OCI-LY1 (cell line): ENCODE measurements around the gene C1QTNF5.

ENCODE experiments used
- H2AFZ ChIP-seq: fragments of 200-600 bp; sonication (generic), shearing (Covaris generic); 2 replicates; pipeline ENCODE4 v1.6.0; 2014; ENCODE audit warnings: antibody characterized with exemption, mild to moderate bottlenecking, low read length
- H3F3A ChIP-seq: fragments of 200-600 bp; sonication (generic), shearing (Covaris generic); 2 replicates; pipeline ENCODE4 v1.6.0; 2014; ENCODE audit warnings: mild to moderate bottlenecking, antibody characterized with exemption, low read length, moderate library complexity; ENCODE audit not compliant: insufficient read depth
- H3K27ac ChIP-seq: fragments of 200-600 bp; sonication (generic); 2 replicates; pipeline ENCODE4 v1.5.1; 2014; ENCODE audit warnings: low read length, mixed run types, mild to moderate bottlenecking, low read depth; ENCODE audit not compliant: poor library complexity, severe bottlenecking
- H3K27me3 ChIP-seq: fragments of 200-600 bp; sonication (generic); 2 replicates; pipeline ENCODE4 v1.6.0; 2014; ENCODE audit warnings: antibody characterized with exemption, mild to moderate bottlenecking, low read length, moderate library complexity; ENCODE audit not compliant: insufficient read depth
- H3K36me3 ChIP-seq: fragments of 200-600 bp; sonication (generic); 2 replicates; pipeline ENCODE4 v1.6.1; 2014; ENCODE audit warnings: mild to moderate bottlenecking, antibody characterized with exemption, low read length, moderate library complexity, mixed read lengths; ENCODE audit not compliant: insufficient read depth
- H3K4me1 ChIP-seq: fragments of 200-600 bp; sonication (generic); 2 replicates; pipeline ENCODE4 v1.5.1; 2014; ENCODE audit warnings: mild to moderate bottlenecking, low read length, moderate library complexity; ENCODE audit not compliant: insufficient read depth, severe bottlenecking
- H3K4me2 ChIP-seq: fragments of 200-600 bp; sonication (generic), shearing (Covaris generic); 2 replicates; pipeline ENCODE4 v1.6.1; 2014; ENCODE audit warnings: low read length
- H3K4me3 ChIP-seq: fragments of 200-600 bp; sonication (generic); 2 replicates; pipeline ENCODE4 v1.5.1; 2014; ENCODE audit warnings: low read length, low read depth, mild to moderate bottlenecking, mixed read lengths; ENCODE audit not compliant: poor library complexity, severe bottlenecking
- H3K79me2 ChIP-seq: fragments of 200-600 bp; shearing (Covaris generic); 2 replicates; pipeline ENCODE4 v1.6.1; 2016; ENCODE audit warnings: mixed run types, low read length, mixed read lengths; ENCODE audit not compliant: insufficient read depth
- H3K9ac ChIP-seq: fragments of 200-600 bp; sonication (generic), shearing (Covaris generic); 2 replicates; pipeline ENCODE4 v1.6.1; 2014; ENCODE audit warnings: mild to moderate bottlenecking, low read length, mixed read lengths
- H3K9me2 ChIP-seq: fragments of 200-600 bp; sonication (generic), shearing (Covaris generic); 2 replicates; pipeline ENCODE4 v1.6.1; 2014; ENCODE audit warnings: low read depth, mild to moderate bottlenecking, low read length, mixed read lengths
- H3K9me3 ChIP-seq: fragments of 200-600 bp; shearing (Covaris generic); 2 replicates; pipeline ENCODE4 v1.6.1; 2014; ENCODE audit warnings: low read length, mixed read lengths
- H4K20me1 ChIP-seq: fragments of 200-600 bp; sonication (generic), shearing (Covaris generic); 2 replicates; pipeline ENCODE4 v1.6.0; 2016; ENCODE audit warnings: mild to moderate bottlenecking, low read length; ENCODE audit not compliant: insufficient read depth
- CTCF ChIP-seq: fragments of 200-600 bp; sonication (generic), shearing (Covaris generic); IDR thresholded peaks from 2 replicates; pipeline ENCODE4 v1.5.1; 2017; ENCODE audit warnings: mild to moderate bottlenecking, antibody characterized with exemption, low read length, moderate library complexity, mixed read lengths
- EZH2 ChIP-seq: fragments of 200-600 bp; sonication (generic), shearing (Covaris generic); IDR thresholded peaks from 2 replicates; pipeline ENCODE4 v1.8.0; 2017; ENCODE audit warnings: borderline replicate concordance, mixed run types, mild to moderate bottlenecking, antibody characterized with exemption, low read length, moderate library complexity, mixed read lengths

Gene C1QTNF5

GRCh38 chr11:119290894-119291497, 49.7 kb downstream of the C1QTNF5 start:
- Histone ChIP-seq H3K36me3 (peaks cover 51% of the 10 kb centered on the region), H4K20me1 (no peaks in the 10 kb centered on the region)

More at GRCh38 chr11:119290894-119291497, 49.7 kb downstream of the C1QTNF5 start:
- no peaks in the 10 kb centered on the region for H3K4me1 ChIP-seq
- no peaks in the 10 kb centered on the region for H3K79me2 ChIP-seq
- H3F3A ChIP-seq = no peaks in the 10 kb centered on the region
- no peak overlapping the region for H3K4me2 ChIP-seq
- H3K9me3 ChIP-seq = no peaks in the 10 kb centered on the region
- no peak overlapping the region for H3K9ac ChIP-seq
- no peak overlapping the region for H3K27ac ChIP-seq
- H3K9me2 ChIP-seq = no peaks in the 10 kb centered on the region
- TF ChIP-seq EZH2 (no peak), CTCF (no peak)
- no peaks in the 10 kb centered on the region for H3K27me3 ChIP-seq
- no peak overlapping the region for H2AFZ ChIP-seq
- H3K4me3 ChIP-seq = no peak overlapping the region
